GM13977 (cell line): ENCODE data around the gene WWOX.

Source experiments
- DNase-seq: peaks from one replicate; pipeline ENCODE4 v3.0.0; 2012; ENCODE audit warnings: low spot score
- in situ Hi-C: fragments of 300-500 bp; cut with MboI; formaldehyde crosslinking; loops from one replicate; pipeline ENCODE4 v1.12.0; 2022; ENCODE audit warnings: low sequenced_read_pairs, low pct_unique_long_range_greater_than_20kb, mixed read lengths, inconsistent platforms; ENCODE audit not compliant: unreplicated experiment
- TF ChIP-seq, protein P1 (sequence below): IDR thresholded peaks from 2 replicates; pipeline ENCODE4 v1.5.1; 2012; ENCODE audit warnings: mild to moderate bottlenecking, control low read depth; ENCODE audit not compliant: insufficient read depth; ENCODE audit errors: extremely low read depth, missing control alignments

The WWOX gene

DNA sequence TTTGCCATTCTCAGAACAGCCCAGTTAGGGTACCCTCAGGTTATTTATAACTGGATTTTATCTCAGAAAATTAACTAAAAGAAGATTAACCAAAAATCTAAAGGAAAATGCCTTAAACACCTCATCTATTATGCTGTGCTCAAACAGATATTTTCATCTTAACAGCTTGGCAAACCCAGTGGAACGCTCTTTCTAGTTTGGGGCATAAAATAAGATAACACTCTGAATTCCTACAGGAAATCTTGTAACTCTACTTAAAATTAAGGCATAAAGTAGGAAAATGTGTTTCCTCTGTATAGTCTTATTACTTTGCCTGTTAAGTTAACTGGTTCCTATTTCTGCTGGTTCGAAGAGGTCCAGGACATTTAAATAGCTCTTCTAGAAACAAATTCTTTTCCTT lies 777.2 kb downstream of the WWOX start:
- no peak for DNase-seq
- TF ChIP-seq, protein P1, sequence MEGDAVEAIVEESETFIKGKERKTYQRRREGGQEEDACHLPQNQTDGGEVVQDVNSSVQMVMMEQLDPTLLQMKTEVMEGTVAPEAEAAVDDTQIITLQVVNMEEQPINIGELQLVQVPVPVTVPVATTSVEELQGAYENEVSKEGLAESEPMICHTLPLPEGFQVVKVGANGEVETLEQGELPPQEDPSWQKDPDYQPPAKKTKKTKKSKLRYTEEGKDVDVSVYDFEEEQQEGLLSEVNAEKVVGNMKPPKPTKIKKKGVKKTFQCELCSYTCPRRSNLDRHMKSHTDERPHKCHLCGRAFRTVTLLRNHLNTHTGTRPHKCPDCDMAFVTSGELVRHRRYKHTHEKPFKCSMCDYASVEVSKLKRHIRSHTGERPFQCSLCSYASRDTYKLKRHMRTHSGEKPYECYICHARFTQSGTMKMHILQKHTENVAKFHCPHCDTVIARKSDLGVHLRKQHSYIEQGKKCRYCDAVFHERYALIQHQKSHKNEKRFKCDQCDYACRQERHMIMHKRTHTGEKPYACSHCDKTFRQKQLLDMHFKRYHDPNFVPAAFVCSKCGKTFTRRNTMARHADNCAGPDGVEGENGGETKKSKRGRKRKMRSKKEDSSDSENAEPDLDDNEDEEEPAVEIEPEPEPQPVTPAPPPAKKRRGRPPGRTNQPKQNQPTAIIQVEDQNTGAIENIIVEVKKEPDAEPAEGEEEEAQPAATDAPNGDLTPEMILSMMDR = no peak
- in situ Hi-C loops = no loop called here

DNA sequence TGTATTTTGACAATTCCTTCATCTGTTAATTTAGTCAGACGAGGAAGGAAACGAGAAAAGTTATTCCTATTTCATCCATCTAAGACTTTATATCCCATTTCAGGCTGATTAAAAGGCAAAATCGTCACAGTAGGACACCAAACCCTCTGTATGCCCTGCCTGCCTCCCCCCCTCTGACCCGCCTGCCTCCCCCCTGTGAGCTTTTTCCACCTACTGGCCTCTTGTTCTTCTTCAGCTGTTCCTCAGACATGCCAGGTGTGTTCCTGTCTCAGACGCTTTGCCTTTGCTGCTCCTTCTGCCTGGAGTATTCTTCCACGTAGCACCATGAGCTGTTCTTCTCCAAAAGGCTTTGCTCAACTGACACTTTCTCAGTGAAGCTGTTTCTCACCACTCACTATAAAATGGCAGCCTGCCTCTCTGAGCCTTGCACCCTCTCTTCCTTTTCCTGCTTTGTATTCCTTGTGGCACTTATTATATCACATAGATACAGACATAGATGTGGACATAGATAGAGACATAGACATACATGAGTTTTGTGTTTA lies 777.7 kb downstream of the WWOX start:
- DNase-seq = no peak
- TF ChIP-seq, protein P1 = no peak
- in situ Hi-C loops = no loop called here

GRCh38 chr16:78878570-78878969 lies 779.1 kb downstream of the WWOX start:
- DNase-seq = no peak
- in situ Hi-C loops = no loop called here
- TF ChIP-seq, protein P1 = no peak

DNA sequence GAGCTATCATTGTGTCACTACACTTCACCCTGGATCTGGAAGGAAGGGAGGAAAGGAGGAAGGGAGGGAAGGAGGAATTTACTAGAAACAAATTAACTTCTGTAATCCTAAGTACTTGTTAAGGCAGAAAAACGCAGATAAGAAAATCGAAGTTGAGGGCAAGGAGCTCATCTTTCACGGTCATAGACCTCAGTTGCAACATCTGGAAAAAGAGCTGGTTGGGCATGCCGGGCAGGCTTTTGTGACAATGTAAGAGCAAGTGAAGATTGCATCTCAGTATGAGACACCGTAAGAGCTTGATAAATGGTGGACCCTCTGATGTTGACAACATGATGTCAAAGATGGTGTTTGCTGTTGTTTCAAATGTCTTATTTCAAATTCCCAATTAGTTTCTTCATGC lies 779.6 kb downstream of the WWOX start:
- TF ChIP-seq, protein P1 = no peak
- no peak for DNase-seq
- in situ Hi-C loops = no loop called here

DNA sequence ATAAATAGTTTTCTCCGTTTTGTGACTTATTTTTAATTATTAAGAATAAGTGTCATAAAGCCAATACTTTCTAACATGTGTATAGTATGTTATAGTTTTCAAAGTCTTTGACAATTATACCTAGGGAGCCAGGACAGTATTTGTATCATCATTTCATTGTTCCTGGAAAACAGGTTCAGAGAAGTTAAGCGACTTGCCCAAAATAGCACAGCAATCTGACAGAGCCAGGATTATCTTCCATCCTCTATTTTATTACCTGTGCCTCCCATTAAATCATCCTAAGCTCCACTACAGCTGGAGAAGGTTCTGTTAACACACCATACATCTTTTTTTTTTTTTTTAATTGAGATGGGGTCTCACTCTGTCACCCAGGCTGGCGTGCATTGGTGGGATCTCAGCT lies 782.7 kb downstream of the WWOX start:
- TF ChIP-seq, protein P1 = no peak
- no peak for DNase-seq
- in situ Hi-C loops = no loop called here

GRCh38 chr16:78882751-78883150 lies 783.3 kb downstream of the WWOX start:
- no peak for DNase-seq
- TF ChIP-seq, protein P1 = no peak
- in situ Hi-C loops = no loop called here

GRCh38 chr16:78884204-78884603 lies 784.8 kb downstream of the WWOX start:
- TF ChIP-seq, protein P1 = no peak
- DNase-seq = no peak
- in situ Hi-C loops = no loop called here
